WERI-Rb-1 (cell line): ENCODE results near the gene BTBD8.

Experiments used
- DNase-seq: peaks from one replicate; pipeline ENCODE4 v3.0.0-alpha.2; 2020
- H3K27ac ChIP-seq: fragments of 250-450 bp; sonication (Bioruptor Pico); 2 replicates; pipeline ENCODE4 v1.5.1; 2020; ENCODE audit warnings: mild to moderate bottlenecking, moderate library complexity
- H3K27me3 ChIP-seq: fragments of 250-450 bp; sonication (Bioruptor Pico); 2 replicates; pipeline ENCODE4 v1.5.1; 2021; ENCODE audit warnings: mild to moderate bottlenecking, low read depth, moderate library complexity; ENCODE audit not compliant: insufficient read depth, severe bottlenecking
- H3K36me3 ChIP-seq: fragments of 250-450 bp; sonication (Bioruptor Pico); 2 replicates; pipeline ENCODE4 v1.5.1; 2020; ENCODE audit warnings: mild to moderate bottlenecking, moderate library complexity
- H3K4me3 ChIP-seq: 2 replicates; pipeline ENCODE4 v1.5.1; 2011; ENCODE audit warnings: low read depth, mild to moderate bottlenecking, control low read depth, low read length
- H3K9me3 ChIP-seq: fragments of 250-450 bp; sonication (Bioruptor Pico); 2 replicates; pipeline ENCODE4 v1.5.1; 2021; ENCODE audit warnings: mild to moderate bottlenecking, moderate library complexity; ENCODE audit not compliant: severe bottlenecking
- TF ChIP-seq, protein P1 (sequence below): IDR thresholded peaks from 2 replicates; pipeline ENCODE4 v1.5.1; 2011; ENCODE audit warnings: low read depth, mild to moderate bottlenecking, control low read depth, inconsistent platforms, low read length

BTBD8 gene

DNA sequence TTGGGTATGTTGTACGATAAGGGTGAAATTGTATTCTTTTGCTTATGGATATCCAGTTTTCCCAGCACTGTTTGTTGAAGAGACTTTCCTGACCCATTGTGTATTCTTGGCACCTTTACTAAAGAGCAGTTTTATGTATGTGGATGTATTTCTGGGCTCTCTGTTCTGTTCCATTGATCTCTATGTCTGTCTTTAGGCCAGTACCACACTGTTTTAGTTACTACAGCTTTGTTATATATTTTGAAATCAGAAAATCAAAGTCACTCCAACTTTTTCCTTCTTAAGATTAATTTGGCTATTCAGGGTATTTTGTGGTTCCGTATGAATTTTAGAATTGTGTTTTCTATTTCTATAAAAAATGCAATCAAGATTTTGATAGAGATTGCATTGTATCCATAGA lies 74.8 kb downstream of the BTBD8 start:
- no peak overlapping the region for H3K27ac ChIP-seq
- TF ChIP-seq, protein P1, sequence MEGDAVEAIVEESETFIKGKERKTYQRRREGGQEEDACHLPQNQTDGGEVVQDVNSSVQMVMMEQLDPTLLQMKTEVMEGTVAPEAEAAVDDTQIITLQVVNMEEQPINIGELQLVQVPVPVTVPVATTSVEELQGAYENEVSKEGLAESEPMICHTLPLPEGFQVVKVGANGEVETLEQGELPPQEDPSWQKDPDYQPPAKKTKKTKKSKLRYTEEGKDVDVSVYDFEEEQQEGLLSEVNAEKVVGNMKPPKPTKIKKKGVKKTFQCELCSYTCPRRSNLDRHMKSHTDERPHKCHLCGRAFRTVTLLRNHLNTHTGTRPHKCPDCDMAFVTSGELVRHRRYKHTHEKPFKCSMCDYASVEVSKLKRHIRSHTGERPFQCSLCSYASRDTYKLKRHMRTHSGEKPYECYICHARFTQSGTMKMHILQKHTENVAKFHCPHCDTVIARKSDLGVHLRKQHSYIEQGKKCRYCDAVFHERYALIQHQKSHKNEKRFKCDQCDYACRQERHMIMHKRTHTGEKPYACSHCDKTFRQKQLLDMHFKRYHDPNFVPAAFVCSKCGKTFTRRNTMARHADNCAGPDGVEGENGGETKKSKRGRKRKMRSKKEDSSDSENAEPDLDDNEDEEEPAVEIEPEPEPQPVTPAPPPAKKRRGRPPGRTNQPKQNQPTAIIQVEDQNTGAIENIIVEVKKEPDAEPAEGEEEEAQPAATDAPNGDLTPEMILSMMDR = no peak
- no peaks in the 10 kb centered on the region for H3K27me3 ChIP-seq
- no peaks in the 10 kb centered on the region for H3K36me3 ChIP-seq
- no peaks in the 10 kb centered on the region for H3K9me3 ChIP-seq
- no peak overlapping the region for H3K4me3 ChIP-seq
- no peak for DNase-seq

DNA sequence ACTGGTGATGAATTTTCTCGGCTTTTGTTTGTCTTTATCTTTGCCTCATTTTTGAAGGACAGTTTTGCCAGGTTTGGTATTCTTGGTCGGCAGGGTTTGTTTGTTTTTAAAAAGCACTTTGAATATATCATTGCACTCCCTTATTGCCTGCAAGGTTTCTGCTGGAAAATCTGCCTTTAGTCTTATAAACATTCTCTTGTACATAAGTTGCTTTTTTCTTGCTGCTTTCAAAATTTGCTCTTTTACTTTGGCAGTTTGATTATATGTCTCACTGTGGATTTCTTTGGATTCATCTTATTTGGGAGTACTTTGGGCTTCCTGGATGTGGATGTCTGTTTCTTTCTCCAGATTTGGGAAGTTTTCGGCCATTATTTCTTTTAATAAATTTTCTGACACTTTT lies 79.4 kb downstream of the BTBD8 start:
- TF ChIP-seq, protein P1 = no peak
- H3K27me3 ChIP-seq = no peaks in the 10 kb centered on the region
- H3K9me3 ChIP-seq = peaks cover 2% of the 10 kb centered on the region
- no peaks in the 10 kb centered on the region for H3K36me3 ChIP-seq
- no peak overlapping the region for H3K4me3 ChIP-seq
- no peak for DNase-seq
- H3K27ac ChIP-seq = no peak overlapping the region

- Histone ChIP-seq H3K36me3 (no peaks in the 10 kb centered on the region), H3K4me3 (no peak overlapping the region), H3K27ac (no peak overlapping the region), H3K9me3 (peaks cover 2% of the 10 kb centered on the region), H3K27me3 (no peaks in the 10 kb centered on the region)
- TF ChIP-seq, protein P1 = no peak
- no peak for DNase-seq
Observed at GRCh38 chr1:92165389-92165788, 85.2 kb downstream of the BTBD8 start.

- no peaks in the 10 kb centered on the region for H3K36me3 ChIP-seq
- no peaks in the 10 kb centered on the region for H3K27me3 ChIP-seq
- H3K9me3 ChIP-seq = no peaks in the 10 kb centered on the region
- H3K4me3 ChIP-seq = no peak overlapping the region
- H3K27ac ChIP-seq = peak overlapping the region; percentile 7; the same call in 1 of the 2 replicates
- DNase-seq = no peak
- TF ChIP-seq, protein P1 = no peak
Observed at GRCh38 chr1:92167151-92167550, 87.0 kb downstream of the BTBD8 start.

GRCh38 chr1:92168657-92169056 lies 88.5 kb downstream of the BTBD8 start:
- Histone ChIP-seq H3K4me3 (peak overlapping the region; percentile 46), H3K9me3 (no peaks in the 10 kb centered on the region), H3K27ac (peak overlapping the region; percentile 45), H3K36me3 (no peaks in the 10 kb centered on the region), H3K27me3 (no peaks in the 10 kb centered on the region)
- TF ChIP-seq, protein P1 = no peak
- peak; percentile 68 for DNase-seq

GRCh38 chr1:92169214-92170005 lies 89.3 kb downstream of the BTBD8 start:
- H3K4me3 ChIP-seq = peak overlapping the region; percentile 46
- no peaks in the 10 kb centered on the region for H3K27me3 ChIP-seq
- H3K27ac ChIP-seq = peak overlapping the region; percentile 45
- no peaks in the 10 kb centered on the region for H3K9me3 ChIP-seq
- DNase-seq = no peak
- H3K36me3 ChIP-seq = no peaks in the 10 kb centered on the region
- TF ChIP-seq, protein P1 = no peak
